Measurements from ENCODE around the gene IGSF21.

GRCh38 chr1:18284805-18285537, 177.4 kb downstream of the IGSF21 start:
- TF ChIP-seq CTCF (IDR thresholded peaks at IDR 0.05; ENCODE audit: low read length) (no peak), EZH2 (optimal IDR thresholded peaks at IDR 0.05; ENCODE audit: low read depth, low read length) (no peak)
